Osteoblast (primary cell): Measurements from ENCODE around the gene PDE6C. TPM values are rescaled to one million over a fixed set of nuclear protein-coding genes. Genes with fewer than 3 reads are reported as not detected.

Source experiments
- DNase-seq: peaks from one replicate; pipeline ENCODE4 v3.0.0; 2011; ENCODE audit warnings: low spot score, mixed read lengths; ENCODE audit not compliant: insufficient read length; ENCODE audit errors: missing footprints
- H2AFZ ChIP-seq: 2 replicates; pipeline ENCODE4 v1.6.0; 2011; ENCODE audit warnings: mild to moderate bottlenecking, low read length
- H3K27ac ChIP-seq: 2 replicates; pipeline ENCODE4 v1.5.1; 2011; ENCODE audit warnings: mild to moderate bottlenecking, low read depth, low read length, moderate library complexity
- H3K27me3 ChIP-seq: 2 replicates; pipeline ENCODE4 v1.6.0; 2012; ENCODE audit warnings: mild to moderate bottlenecking, control low read depth, inconsistent platforms, low read length, moderate library complexity; ENCODE audit not compliant: insufficient read depth
- H3K36me3 ChIP-seq: 2 replicates; pipeline ENCODE4 v1.5.1; 2011; ENCODE audit warnings: mild to moderate bottlenecking, low read length, control low read depth, moderate library complexity; ENCODE audit not compliant: insufficient read depth
- H3K4me1 ChIP-seq: 2 replicates; pipeline ENCODE4 v1.5.1; 2011; ENCODE audit warnings: mild to moderate bottlenecking, low read length, control low read depth, moderate library complexity; ENCODE audit not compliant: insufficient read depth
- H3K4me2 ChIP-seq: 2 replicates; pipeline ENCODE4 v1.6.0; 2011; ENCODE audit warnings: mild to moderate bottlenecking, low read length; ENCODE audit not compliant: insufficient read depth
- H3K4me3 ChIP-seq: fragments of 200-600 bp; sonication (generic); 3 replicates; pipeline ENCODE4 v1.5.1; 2012; ENCODE audit warnings: mild to moderate bottlenecking, low read length, inconsistent platforms; ENCODE audit not compliant: insufficient read depth
- H3K79me2 ChIP-seq: 2 replicates; pipeline ENCODE4 v1.6.0; 2012; ENCODE audit warnings: mild to moderate bottlenecking, low read length, control low read depth, inconsistent platforms; ENCODE audit not compliant: insufficient read depth
- H3K9me3 ChIP-seq: 2 replicates; pipeline ENCODE4 v1.5.1; 2011; ENCODE audit warnings: low read depth, low read length, control low read depth
- H4K20me1 ChIP-seq: 2 replicates; pipeline ENCODE4 v1.6.0; 2012; ENCODE audit warnings: mild to moderate bottlenecking, low read length, control low read depth; ENCODE audit not compliant: insufficient read depth
- CTCF ChIP-seq: IDR thresholded peaks from 2 replicates; pipeline ENCODE4 v1.5.1; 2011; ENCODE audit warnings: mild to moderate bottlenecking, low read depth, low read length, moderate library complexity; ENCODE audit errors: extremely low read depth
- total RNA-seq: library from RNA; depleted of rRNA; stranded (reverse); fragments of >200 nt; gene quantifications from 2 replicates; pipeline ENCODE4 v1.2.3, GENCODE V29; 2012

Gene PDE6C
- not detected in 2 replicates for total RNA-seq

- Histone ChIP-seq H3K79me2 (no peaks in the 10 kb centered on the region), H3K36me3 (no peaks in the 10 kb centered on the region), H3K27me3 (peaks cover 27% of the 10 kb centered on the region), H3K4me1 (no peaks in the 10 kb centered on the region), H2AFZ (no peak within 1 kb of the TSS), H3K9me3 (no peaks in the 10 kb centered on the region), H4K20me1 (no peaks in the 10 kb centered on the region), H3K4me2 (no peak within 1 kb of the TSS), H3K4me3 (no peak within 1 kb of the TSS), H3K27ac (no peak within 1 kb of the TSS)
- TF ChIP-seq CTCF, result no peak
- no peak for DNase-seq
Measured at GRCh38 chr10:93612311-93612710, at the start of gene PDE6C. Gene PDE6C, plus strand, starts transcription at chr10:93612537. Its CDS starts 189 bp downstream, at chr10:93612726.

GRCh38 chr10:93565446-93565845, 46.9 kb upstream of the PDE6C start:
- H3K27me3 ChIP-seq, result peaks cover 60% of the 10 kb centered on the region

GRCh38 chr10:93566435-93567276, 45.7 kb upstream of the PDE6C start, which contains the start of gene FFAR4:
Gene FFAR4, plus strand, starts transcription at chr10:93566665. Its CDS starts 56 bp downstream, at chr10:93566721.
- Histone ChIP-seq H3K36me3 (no peaks in the 10 kb centered on the region), H3K79me2 (no peaks in the 10 kb centered on the region), H2AFZ (no peak within 1 kb of the TSS), H4K20me1 (no peaks in the 10 kb centered on the region), H3K4me1 (no peaks in the 10 kb centered on the region), H3K27me3 (peaks cover 71% of the 10 kb centered on the region), H3K4me3 (no peak within 1 kb of the TSS), H3K9me3 (no peaks in the 10 kb centered on the region), H3K4me2 (peak within 1 kb of the TSS; percentile 28), H3K27ac (no peak within 1 kb of the TSS)
- no peak for TF ChIP-seq CTCF
- DNase-seq, result no peak

More at GRCh38 chr10:93565446-93565845, 46.9 kb upstream of the PDE6C start:
- no peaks in the 10 kb centered on the region for H3K9me3 ChIP-seq
- H4K20me1 ChIP-seq, result no peaks in the 10 kb centered on the region
- H3K4me3 ChIP-seq, result no peak overlapping the region
- H3K36me3 ChIP-seq, result no peaks in the 10 kb centered on the region
- H3K79me2 ChIP-seq, result no peaks in the 10 kb centered on the region
- TF ChIP-seq CTCF, result no peak
- no peak overlapping the region for H3K27ac ChIP-seq
- H3K4me2 ChIP-seq, result no peak overlapping the region
- no peaks in the 10 kb centered on the region for H3K4me1 ChIP-seq
- H2AFZ ChIP-seq, result no peak overlapping the region
- no peak for DNase-seq

GRCh38 chr10:93567277-93568104, 44.8 kb upstream of the PDE6C start:
- no peak overlapping the region for H3K27ac ChIP-seq
- H3K79me2 ChIP-seq, result no peaks in the 10 kb centered on the region
- H2AFZ ChIP-seq, result no peak overlapping the region
- H3K4me3 ChIP-seq, result no peak overlapping the region
- no peaks in the 10 kb centered on the region for H3K4me1 ChIP-seq
- TF ChIP-seq CTCF, result no peak
- no peaks in the 10 kb centered on the region for H3K9me3 ChIP-seq
- H3K36me3 ChIP-seq, result no peaks in the 10 kb centered on the region
- DNase-seq, result no peak
- H4K20me1 ChIP-seq, result no peaks in the 10 kb centered on the region
- peaks cover 80% of the 10 kb centered on the region for H3K27me3 ChIP-seq
- H3K4me2 ChIP-seq, result no peak overlapping the region
